GM12874 (cell line): ENCODE results near the gene IL20RA.

Source experiments
- TF ChIP-seq, protein P1 (sequence below): IDR thresholded peaks from 2 replicates; pipeline ENCODE4 v1.5.1; 2011; ENCODE audit warnings: low read depth, mild to moderate bottlenecking, control low read depth, low read length, moderate library complexity; ENCODE audit not compliant: insufficient read depth

IL20RA gene

DNA sequence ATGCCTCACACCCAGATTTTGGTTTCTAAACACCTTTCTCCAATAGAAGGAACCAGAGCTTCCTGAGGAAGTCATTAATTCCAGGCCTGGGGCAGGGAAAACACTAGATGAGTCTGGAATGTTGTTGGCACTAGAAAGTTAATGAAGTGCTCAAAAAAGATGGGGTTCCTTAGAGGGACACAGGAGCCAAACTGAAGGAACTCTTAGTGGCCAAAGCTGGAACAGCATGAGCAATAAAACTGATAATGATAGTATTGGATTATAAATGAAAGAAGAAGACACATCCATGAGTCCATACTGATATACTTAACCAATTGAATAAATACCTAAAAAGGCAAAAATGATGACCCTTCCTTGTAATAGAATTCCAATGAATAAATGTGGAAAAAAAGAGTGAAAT, 4.4 kb downstream of the IL20RA start:
- TF ChIP-seq, protein P1, sequence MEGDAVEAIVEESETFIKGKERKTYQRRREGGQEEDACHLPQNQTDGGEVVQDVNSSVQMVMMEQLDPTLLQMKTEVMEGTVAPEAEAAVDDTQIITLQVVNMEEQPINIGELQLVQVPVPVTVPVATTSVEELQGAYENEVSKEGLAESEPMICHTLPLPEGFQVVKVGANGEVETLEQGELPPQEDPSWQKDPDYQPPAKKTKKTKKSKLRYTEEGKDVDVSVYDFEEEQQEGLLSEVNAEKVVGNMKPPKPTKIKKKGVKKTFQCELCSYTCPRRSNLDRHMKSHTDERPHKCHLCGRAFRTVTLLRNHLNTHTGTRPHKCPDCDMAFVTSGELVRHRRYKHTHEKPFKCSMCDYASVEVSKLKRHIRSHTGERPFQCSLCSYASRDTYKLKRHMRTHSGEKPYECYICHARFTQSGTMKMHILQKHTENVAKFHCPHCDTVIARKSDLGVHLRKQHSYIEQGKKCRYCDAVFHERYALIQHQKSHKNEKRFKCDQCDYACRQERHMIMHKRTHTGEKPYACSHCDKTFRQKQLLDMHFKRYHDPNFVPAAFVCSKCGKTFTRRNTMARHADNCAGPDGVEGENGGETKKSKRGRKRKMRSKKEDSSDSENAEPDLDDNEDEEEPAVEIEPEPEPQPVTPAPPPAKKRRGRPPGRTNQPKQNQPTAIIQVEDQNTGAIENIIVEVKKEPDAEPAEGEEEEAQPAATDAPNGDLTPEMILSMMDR, result peak; percentile 15; the same call in 1 of the 2 replicates

DNA sequence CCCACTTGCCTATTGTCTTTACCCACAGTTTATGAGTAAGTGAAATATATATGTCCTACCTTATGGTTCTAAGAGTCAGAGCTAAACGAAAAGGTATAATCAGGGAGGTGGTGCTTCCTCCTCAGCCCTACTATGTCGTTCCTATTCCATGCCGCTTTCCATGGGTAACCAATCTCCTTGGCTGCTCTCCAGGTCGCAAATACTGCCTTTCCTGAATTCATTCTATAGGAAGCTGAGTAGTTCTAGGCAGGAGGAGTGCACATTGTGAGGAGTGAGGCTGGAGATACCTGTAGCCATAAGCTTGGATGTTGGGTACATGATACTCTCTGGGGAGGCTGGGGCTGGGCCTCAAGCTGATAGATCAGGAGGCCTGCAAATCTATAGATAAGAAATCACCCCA, 5.8 kb downstream of the IL20RA start:
- TF ChIP-seq, protein P1, result no peak

- TF ChIP-seq, protein P1, result no peak
Observed at GRCh38 chr6:137036566-137037300, 8.0 kb downstream of the IL20RA start.

DNA sequence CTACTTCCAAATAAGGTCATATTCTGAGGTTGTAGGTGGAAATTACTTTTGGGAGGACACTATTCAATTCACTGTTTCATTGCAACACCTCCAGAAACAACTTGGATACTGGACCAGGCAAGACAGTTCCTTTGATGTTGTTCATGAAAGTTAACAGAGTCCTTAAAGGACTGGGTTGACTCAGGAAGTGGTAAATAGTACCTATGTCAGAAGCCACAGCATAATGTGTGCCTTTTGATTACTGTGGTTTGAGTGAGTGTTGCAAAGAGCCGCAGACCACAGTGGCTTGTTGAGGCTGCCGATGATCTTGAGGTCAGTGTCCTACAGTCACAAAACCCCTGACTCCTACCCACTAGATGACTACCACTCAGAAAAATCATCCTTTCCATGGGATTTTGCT, 10.9 kb downstream of the IL20RA start:
- TF ChIP-seq, protein P1, result no peak

- TF ChIP-seq, protein P1, result no peak
Observed at GRCh38 chr6:137031122-137031521, 13.6 kb downstream of the IL20RA start.

DNA sequence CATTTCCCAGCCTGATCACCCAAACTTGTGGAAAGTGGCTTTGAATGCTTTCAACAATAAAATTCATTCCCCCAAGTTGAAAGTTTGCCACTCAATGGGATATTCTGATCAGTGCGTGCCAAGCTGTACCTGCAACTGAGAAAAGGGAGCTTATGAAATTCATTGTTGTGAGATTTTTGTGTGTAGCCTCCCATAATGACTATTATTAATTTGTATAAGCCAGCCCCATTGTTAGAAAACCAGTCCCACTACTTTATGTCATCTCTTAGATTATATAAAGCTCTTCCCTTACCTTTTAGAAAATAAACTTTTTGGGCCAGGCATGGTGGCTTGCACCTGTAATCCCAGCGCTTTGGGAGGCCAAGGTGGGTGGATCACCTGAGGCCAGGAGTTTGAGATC, 15.9 kb downstream of the IL20RA start:
- TF ChIP-seq, protein P1, result no peak

DNA sequence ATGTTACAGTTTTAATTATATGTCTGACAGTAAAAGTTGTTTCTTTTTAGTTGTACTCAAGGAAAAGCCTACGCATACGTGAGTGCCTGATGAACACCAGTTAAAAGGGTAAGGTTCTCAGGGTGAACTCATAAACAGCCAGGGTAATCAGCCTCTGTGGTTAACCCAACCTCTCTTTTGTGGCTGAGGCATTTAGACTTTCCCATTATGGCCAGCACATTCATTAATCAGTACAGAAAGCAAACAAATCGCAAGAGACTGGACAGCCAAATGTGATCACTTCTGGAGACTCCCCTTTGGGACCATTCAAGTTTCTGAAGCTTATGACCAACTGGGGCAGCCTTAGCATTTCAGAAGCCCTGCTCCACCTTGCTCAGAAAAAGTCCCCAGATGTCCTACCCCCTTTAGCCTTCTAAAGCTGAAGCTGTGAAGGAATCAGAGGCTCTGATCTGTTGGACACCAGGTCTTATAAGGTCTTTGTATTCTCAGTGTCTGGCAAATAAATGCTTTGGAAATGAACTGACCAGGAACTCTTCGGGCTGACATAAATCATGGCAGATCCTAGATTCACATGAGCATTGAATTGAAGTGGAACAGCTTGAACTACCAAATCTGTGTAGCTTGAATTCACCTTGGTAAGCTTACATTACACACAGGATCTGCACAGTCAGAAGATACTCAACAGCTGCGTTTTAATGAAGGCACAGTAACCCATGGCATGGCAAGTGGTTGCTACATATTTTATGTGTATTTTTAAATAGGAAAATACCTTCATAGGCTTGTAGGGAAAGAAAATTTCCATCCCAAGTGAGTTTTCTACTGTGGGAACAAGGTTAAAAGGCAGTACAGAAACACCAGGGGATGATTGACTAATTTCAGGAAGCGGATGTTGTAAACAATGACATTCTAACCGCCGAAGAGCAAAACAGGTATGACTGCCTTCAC, 18.7 kb downstream of the IL20RA start:
- TF ChIP-seq, protein P1, result no peak
